Mucosa of gallbladder (tissue), 1 donor: Measurements from ENCODE around the gene UBB. TPM values are rescaled to one million over a fixed set of nuclear protein-coding genes. Genes with fewer than 3 reads are reported as not detected.

Experiments
- DNase-seq: peaks from one replicate; pipeline ENCODE4 v3.0.0-alpha.2; 2020; ENCODE audit warnings: low spot score
- total RNA-seq: library from RNA; stranded (reverse); gene quantifications from one replicate; pipeline ENCODE4 v1.2.1, GENCODE V29; 2021
- donor health status: DM: no; HTN: no; CAD: no.

The UBB gene
- 2,437 TPM for total RNA-seq

DNA sequence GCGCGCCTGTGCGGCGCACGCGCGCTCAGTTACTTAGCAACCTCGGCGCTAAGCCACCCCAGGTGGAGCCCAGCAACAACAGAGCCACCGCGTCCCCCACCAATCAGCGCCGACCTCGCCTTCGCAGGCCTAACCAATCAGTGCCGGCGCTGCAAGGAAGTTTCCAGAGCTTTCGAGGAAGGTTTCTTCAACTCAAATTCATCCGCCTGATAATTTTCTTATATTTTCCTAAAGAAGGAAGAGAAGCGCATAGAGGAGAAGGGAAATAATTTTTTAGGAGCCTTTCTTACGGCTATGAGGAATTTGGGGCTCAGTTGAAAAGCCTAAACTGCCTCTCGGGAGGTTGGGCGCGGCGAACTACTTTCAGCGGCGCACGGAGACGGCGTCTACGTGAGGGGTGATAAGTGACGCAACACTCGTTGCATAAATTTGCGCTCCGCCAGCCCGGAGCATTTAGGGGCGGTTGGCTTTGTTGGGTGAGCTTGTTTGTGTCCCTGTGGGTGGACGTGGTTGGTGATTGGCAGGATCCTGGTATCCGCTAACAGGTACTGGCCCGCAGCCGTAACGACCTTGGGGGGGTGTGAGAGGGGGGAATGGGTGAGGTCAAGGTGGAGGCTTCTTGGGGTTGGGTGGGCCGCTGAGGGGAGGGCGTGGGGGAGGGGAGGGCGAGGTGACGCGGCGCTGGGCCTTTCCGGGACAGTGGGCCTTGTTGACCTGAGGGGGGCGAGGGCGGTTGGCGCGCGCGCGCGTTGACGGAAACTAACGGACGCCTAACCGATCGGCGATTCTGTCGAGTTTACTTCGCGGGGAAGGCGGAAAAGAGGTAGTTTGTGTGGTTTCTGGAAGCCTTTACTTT, at the start of gene UBB:
Gene UBB, plus strand, starts transcription at position 452 of the 856 bp plus-strand sequence. CDS start 817 bp downstream, outside the sequence.
- DNase-seq: peak; percentile 98

GRCh38 chr17:16338391-16338790, 42.5 kb upstream of the UBB start:
- no peak for DNase-seq

GRCh38 chr17:16339402-16339801, 41.5 kb upstream of the UBB start:
- no peak for DNase-seq

GRCh38 chr17:16339959-16340358, 40.9 kb upstream of the UBB start:
- no peak for DNase-seq

DNA sequence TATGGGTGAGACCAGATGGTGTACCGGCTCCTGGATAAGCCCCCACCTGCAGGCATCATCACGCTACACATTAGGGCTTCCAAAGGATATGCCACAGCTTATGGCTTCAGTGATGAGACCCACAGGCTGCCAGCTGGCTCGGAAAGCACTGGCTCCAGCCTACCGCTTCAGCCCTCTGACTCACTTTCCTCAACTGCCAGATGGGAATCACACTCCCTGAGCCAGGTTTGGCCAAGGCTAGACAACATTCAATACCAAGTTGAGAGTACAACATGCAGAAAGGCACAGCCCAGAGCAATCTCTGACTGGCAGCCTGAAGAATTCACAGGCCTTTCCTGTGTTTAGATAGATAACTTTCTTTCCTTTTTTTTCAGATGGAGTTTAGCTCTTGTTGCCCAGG, 37.9 kb upstream of the UBB start:
- no peak for DNase-seq

DNA sequence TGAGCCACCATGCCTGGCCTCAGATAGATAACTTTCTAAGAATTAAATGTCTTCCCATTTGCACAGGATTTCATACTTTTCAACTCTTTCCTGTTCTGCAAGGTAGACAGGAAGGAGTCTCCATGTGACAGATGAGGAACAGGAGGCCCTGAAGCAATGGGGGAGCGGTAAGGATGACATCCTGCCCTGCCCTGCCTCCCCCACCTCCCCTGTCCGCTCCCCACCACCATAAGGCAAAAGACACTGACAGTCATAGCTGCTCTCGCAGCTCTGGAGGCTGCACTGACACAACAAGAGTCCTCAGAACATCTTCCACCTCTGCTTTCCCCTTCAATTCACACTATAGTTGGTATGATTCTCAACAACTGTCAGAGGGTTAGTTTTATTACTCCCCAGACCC, 37.3 kb upstream of the UBB start:
- no peak for DNase-seq

DNA sequence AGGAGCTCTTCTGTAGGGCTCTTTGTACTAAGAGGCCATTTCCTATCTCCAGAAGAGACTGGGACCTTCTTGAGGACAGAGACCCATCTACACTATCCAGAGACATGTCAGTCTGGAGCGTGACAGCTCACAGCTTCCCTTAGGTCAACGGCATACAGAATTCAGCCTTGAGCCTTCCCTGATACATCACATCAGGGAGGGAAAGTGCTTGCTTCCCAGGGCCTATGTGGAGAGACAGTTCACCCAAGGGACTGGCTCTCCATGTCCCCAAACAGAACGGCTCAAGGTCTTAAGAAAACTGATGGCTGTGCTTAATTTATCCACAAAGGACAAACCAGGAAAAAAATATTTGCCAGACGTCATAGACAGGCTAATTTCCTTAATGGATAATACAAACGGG, 35.3 kb upstream of the UBB start:
- no peak for DNase-seq

GRCh38 chr17:16346721-16347271, 34.1 kb upstream of the UBB start:
- DNase-seq: no peak

DNA sequence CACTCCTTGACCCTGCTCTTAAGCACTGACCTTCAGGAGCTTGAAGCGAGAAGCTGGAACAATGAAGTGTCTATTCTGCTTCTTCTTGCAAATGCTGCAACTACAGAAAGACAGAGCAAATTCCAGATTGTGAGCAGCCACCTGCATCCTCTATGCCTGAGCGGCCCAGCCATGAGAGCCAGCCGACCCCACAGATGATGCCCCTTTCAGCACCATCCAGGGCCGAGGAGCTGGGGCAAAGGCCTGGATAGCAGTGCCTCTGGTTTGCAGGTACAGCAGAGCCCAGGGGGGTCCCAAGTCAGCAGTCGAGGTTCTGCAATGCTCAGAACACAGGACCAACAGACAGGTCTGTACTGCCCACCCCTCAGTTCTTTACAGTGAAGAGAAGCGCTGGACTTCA, 32.3 kb upstream of the UBB start:
- no peak for DNase-seq

DNA sequence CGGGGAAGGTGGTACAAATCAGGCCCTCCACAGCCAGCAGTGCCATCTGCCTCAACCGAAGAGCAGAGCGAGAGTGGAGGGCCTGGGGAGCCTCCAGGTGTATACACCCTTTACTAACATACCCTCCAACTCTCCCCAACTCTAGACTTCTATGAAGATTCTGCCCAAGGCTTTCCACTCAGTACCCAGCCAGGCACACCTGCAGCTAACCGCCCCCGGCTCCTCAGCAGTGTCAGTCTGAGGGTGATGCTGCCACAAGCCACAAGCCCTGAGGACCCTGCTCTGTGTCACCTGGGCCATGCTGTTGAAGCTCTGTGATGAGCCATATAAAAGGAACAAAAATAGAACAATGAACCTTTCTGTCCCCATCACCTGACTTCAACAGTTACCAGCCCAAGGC, 31.5 kb upstream of the UBB start:
- DNase-seq: no peak

- no peak for DNase-seq
Measured at GRCh38 chr17:16351831-16352230, 29.1 kb upstream of the UBB start.

DNA sequence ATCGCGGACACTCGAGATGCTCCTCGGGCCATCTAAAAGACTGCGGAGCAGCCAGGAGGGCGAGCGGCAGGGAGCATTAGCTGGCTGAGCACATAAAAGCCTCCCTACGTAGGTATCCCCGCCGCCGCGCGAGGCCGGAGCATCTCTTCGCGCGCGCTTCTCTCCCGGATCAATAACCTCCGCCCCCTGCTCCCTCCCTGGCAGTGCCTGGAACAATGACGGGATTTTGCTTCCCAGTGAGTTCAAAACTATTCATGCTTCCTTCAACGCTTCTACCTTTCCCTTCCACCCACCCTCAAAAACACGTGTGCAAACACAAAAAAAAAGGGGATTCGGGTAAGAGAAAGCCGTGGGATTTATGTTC, 28.6 kb upstream of the UBB start:
- DNase-seq: peak; percentile 49

DNA sequence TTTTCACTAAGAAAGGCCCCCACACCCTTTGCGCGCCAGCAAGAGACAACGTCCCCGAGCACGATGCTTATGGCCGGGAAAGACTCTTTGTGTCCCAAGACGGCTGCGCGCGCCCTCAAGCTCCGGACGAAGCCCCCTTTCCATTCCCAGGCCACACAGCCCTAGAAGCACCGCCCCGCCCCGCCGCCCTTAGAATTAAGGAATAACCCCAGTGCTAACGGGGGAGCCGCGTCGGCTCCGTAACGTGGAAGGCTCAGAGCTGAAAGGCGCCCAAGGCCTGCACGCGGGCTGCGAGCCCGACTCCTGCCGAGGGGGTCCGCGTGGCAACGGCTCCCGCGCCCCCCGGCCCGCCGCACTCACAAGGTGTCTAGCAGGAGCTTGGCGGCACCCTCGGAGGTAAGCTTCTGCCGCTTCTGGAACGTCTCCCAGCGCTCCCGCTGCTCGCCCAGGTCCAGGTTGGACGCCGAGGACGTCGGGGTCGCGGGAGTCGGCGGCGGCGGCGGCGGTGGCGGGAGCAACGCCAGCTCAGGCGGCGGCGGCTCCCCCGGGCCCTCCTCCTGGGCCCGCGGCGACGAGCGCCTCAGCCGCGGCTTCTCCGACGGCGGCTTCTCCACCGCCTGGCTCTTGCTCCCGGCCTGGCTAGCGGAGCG, 28.1 kb upstream of the UBB start:
- DNase-seq: peak; percentile 14

DNA sequence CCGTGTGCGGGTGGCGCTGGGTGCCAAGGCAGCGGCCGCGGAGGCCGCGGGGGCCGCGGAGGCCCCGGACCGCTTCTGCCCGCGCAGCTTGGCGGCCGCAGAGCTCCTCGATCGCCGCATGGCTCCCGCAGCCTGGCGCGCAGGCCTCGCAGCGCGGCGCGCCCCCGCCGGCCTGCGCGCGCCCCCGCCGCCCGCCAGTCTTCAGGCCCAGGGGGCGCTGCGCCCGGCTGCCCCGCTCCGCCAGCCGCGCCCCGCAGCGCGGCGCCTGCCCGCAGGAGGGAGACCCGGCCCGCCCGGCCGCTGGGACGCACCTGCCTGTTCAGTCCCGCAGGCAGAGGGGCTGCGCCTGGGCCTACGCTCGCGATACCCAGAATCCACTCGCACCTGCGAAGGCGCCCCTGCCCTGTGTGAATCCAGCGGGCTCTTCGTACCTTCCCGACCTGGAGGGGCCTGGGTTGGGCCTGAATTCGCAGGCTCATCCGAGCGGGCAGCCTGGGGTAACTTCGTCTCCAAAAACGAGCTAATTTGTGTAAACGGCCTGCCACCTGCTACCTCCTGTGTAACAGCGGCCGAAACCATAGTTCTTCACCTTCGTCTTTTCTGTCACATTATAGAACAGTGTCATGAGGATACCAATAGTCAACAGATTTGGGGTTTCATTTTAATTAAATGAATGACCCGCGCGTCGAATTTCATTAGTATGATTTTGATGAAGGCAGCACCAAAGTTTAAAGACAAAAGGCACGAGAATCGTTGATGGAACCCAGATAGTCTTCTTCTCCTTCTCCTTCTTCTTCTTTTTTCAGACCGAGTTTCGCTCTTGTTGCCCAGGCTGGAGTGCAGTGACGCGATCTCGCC, 27.3 kb upstream of the UBB start, which contains the start of gene CENPV:
Gene CENPV, minus strand, starts transcription at position 153 of the 858 bp plus-strand sequence. Its CDS starts 33 bp downstream, at position 120.
- DNase-seq: peak; percentile 16

DNA sequence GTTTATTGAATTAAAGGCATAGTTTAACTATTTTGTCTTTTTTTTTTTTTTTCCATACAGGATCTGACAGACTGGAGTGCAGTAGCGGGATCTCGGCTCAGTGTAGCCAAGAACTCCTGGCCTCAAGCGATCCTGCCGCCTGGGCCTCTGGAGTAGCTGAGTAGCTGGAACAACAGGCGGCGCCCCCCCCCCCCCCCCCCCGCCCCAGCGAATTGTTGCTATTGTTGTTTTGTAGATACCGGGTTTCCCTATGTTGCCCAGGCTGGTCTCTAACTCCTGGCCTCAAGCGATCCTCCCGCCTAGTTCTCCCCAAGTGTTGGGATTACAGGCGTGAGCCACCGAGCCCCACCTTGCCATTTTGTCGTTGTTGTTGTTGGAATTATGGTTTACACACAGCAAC, 26.3 kb upstream of the UBB start:
- DNase-seq: no peak

DNA sequence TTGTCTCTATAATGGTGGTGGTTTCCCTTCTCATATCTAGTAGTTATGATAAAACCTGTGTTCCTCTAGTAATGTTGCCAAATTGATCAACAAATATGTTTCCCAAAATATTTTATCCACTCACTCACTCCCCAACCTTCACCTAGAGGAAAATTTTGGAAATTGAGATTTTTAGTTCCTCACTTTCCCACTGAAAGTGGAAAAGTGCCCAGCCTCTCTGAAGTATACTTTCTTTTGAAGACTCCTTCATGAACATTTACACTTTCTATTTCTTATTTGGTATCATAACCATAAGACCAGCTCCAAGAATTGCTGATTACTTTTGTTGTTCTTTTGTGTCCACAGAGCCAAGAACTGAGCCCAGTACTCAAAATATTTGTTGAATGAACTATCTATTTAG, 22.5 kb upstream of the UBB start:
- no peak for DNase-seq

GRCh38 chr17:16361874-16362273, 19.0 kb upstream of the UBB start:
- DNase-seq: no peak

DNA sequence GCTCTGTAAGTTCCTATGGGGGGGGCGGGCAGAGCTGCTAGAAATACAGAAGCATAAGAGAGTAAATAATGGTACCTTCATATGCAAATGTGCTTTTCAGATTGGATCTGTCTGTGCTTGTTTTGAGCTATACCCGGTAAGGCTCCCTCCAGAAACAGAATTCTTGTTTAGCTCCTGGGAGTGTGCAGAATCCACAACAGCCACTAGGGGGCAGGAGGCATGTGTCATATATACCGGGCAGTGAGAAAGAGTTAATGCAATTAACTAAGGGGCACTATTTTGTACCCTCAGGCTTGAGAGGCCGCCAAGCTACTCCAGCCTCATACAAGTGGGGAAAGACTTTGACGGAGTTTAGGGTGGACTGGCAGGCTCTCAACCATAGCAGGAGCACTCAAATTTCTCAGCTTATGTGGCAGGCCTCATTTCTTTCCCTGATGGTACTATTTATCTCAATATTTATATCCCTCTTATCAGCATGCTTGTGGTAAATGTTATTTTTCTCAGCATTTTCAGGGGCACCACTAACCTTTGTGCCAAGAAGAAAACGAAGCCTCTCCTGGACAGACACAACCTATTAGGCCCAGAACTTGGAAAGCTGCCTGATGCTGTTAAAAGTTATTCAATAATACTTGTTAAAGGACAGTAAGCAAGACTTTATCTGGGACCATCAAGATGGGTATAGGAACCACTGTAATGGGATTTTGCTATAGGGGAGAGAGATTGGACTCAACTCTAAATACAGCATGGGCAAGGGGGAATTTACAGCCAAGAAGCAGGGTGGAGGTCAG, 16.9 kb upstream of the UBB start:
- DNase-seq: peak; percentile 76

DNA sequence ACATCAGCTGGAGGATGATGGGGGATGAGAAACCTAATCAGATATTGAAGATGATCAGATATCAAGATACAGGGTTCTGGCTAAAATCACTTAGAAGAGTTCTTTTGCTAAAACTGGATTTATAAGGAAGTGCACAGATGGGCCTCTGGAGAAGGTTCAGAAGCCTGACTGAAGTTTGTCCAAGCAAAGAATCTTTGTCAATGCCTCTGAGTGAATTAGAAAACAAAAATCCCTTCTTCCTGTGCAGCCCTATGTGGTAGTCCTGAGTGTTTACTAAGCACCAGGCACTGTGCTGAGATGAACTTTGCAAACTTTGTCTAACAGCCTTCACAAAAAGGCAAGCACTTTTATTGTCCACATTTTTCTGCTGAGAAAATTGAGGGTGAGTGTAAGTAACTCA, 16.3 kb upstream of the UBB start:
- DNase-seq: no peak

- DNase-seq: no peak
Measured at GRCh38 chr17:16371742-16372141, 9.1 kb upstream of the UBB start.
